Lung (tissue), 12 donors: ENCODE data around the gene CHRNA9. TPM values are rescaled to one million over a fixed set of nuclear protein-coding genes. Genes with fewer than 3 reads are reported as not detected.

Source experiments
- ATAC-seq: fragments of 200-7000 bp; cut with Tn5 transposase; one replicate; pipeline ENCODE4 v1.9.1; 2020; ENCODE audit warnings: moderate number of reproducible peaks; ENCODE audit not compliant: insufficient read depth, low FRiP score
- DNase-seq, 3 donors: peaks; one replicate each; pipeline ENCODE4 v3.0.0-alpha.2; 2013 to 2017
- H3K27ac ChIP-seq, 2 donors: one replicate each; pipeline ENCODE4 v1.5.1; 2013; ENCODE audit warnings: mild to moderate bottlenecking in 2 of 2, moderate library complexity in 2 of 2, control low read depth in 1 of 2, inconsistent platforms in 1 of 2, low read depth in 1 of 2, low read length in 1 of 2
- H3K27me3 ChIP-seq, 3 donors: one replicate each; pipeline ENCODE4 v1.5.1; 2013; ENCODE audit warnings: low read length in 2 of 3; ENCODE audit not compliant: control insufficient read depth in 3 of 3, insufficient read depth in 3 of 3
- H3K36me3 ChIP-seq, 4 donors: one replicate each; pipeline ENCODE4 v1.5.1; 2013; ENCODE audit warnings: low read length in 4 of 4, mild to moderate bottlenecking in 1 of 4, moderate library complexity in 1 of 4; ENCODE audit not compliant: control insufficient read depth in 4 of 4, insufficient read depth in 4 of 4
- H3K4me1 ChIP-seq, 5 donors: one replicate each; pipeline ENCODE4 v1.5.1; 2013; ENCODE audit warnings: low read length in 5 of 5, mild to moderate bottlenecking in 2 of 5, moderate library complexity in 1 of 5; ENCODE audit not compliant: control insufficient read depth in 5 of 5, insufficient read depth in 5 of 5
- H3K4me3 ChIP-seq: one replicate; pipeline ENCODE4 v1.5.1; 2013; ENCODE audit warnings: mild to moderate bottlenecking, control low read depth, moderate library complexity
- H3K9ac ChIP-seq, 2 donors: one replicate each; pipeline ENCODE4 v1.5.1; 2013; ENCODE audit warnings: low read length in 2 of 2, control low read depth in 1 of 2; ENCODE audit not compliant: insufficient read depth in 1 of 2
- H3K9me3 ChIP-seq, 4 donors: one replicate each; pipeline ENCODE4 v1.5.1; 2013; ENCODE audit warnings: low read length in 3 of 4, mild to moderate bottlenecking in 1 of 4, moderate library complexity in 1 of 4; ENCODE audit not compliant: control insufficient read depth in 4 of 4, insufficient read depth in 3 of 4
- WGBS, 2 donors: extraction: QIAGEN DNeasy Blood & Tissue Kit; methylation state at CpG; one replicate each; pipeline ENCODE4 v1.1.7; 2013; 5-methylcytosine and 5-hydroxymethylcytosine counted together
- polyA plus RNA-seq, 2 donors: library from polyadenylated mRNA; stranded (reverse); fragments of 200-250 nt; gene quantifications; one replicate each; pipeline ENCODE4 v1.2.1, GENCODE V29; 2013
- total RNA-seq, 2 donors: library from RNA; depleted of rRNA in 1 of 2; stranded (reverse); fragments of >200 nt in 1 of 2; gene quantifications; one replicate each; pipeline ENCODE4 v1.2.1, GENCODE V29; 2014 to 2021
- TF ChIP-seq, protein P1 (sequence below): IDR thresholded peaks from 2 replicates; pipeline ENCODE4 v1.5.1; 2012; ENCODE audit warnings: mild to moderate bottlenecking; ENCODE audit errors: control extremely low read depth, extremely low read depth
- donor health status: control.
- donor health status: control.
- donor health status: Bipolar disorder and iron deficiency.
- donor health status: healthy.
- donor health status: DM: yes; HTN: yes; CAD: no.

Gene CHRNA9
- total and polyA plus RNA-seq, 4 donors: 0.09 TPM; not detected in 3

DNA sequence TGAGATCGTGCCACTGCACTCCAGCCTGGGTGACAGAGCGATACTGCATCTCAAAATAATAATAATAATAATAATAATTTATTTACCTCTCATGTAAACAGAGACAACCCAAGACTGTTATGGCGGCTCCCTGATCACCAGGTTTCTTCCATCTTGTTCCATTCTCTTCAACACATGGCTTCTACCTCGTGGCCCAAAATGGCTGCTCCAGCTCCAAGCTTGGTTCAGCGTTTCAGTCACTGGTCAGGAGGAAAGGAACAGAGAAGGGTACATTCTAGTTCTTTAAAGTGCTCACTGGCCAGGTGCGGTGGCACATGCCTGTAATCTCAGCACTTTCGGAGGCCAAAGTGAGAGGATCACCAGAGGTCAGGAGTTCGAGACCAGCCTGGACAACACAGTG lies 24.9 kb upstream of the CHRNA9 start:
- H3K27me3 ChIP-seq: no peaks in the 10 kb centered on the region
- ATAC-seq (no peak), DNase-seq (no peak)
- H3K9ac ChIP-seq: no peak overlapping the region
- no peak overlapping the region for H3K4me3 ChIP-seq
- no peak overlapping the region for H3K27ac ChIP-seq
- no peaks in the 10 kb centered on the region for H3K9me3 ChIP-seq
- 97 to 98% methylated on average over 8 of the region's 8 CpGs for WGBS, 2 donors
- H3K4me1 ChIP-seq: peaks cover 0 to 6% (median 4%) of the 10 kb centered on the region in 5 donors
- TF ChIP-seq, protein P1, sequence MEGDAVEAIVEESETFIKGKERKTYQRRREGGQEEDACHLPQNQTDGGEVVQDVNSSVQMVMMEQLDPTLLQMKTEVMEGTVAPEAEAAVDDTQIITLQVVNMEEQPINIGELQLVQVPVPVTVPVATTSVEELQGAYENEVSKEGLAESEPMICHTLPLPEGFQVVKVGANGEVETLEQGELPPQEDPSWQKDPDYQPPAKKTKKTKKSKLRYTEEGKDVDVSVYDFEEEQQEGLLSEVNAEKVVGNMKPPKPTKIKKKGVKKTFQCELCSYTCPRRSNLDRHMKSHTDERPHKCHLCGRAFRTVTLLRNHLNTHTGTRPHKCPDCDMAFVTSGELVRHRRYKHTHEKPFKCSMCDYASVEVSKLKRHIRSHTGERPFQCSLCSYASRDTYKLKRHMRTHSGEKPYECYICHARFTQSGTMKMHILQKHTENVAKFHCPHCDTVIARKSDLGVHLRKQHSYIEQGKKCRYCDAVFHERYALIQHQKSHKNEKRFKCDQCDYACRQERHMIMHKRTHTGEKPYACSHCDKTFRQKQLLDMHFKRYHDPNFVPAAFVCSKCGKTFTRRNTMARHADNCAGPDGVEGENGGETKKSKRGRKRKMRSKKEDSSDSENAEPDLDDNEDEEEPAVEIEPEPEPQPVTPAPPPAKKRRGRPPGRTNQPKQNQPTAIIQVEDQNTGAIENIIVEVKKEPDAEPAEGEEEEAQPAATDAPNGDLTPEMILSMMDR: no peak
- H3K36me3 ChIP-seq: no peaks in the 10 kb centered on the region

DNA sequence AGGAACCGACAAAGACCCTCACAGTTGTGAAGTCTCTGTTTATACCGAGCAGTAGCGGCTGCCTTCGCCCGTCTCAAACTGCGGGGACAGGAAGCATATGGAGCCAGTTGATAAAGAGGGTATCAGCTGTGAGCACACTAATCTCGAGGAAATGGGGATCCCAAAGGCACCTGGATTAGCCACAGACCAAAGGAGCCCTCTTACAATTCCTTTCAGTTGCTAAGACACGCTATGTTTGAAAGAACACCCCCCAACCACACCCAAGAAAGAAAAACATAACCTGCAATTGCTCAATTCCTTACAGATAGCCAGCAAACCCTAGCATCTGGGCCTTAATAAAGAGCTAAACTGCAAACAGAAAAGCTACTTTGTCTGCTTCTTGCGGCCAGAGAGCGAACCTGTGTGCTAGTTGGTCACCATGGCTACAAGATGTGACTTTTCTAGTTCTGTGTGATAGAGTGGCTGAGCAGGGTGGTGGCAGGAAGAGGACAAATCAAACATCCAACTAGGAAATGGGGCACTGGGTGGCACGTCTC lies 23.3 kb upstream of the CHRNA9 start:
- Histone ChIP-seq H3K27me3 (no peaks in the 10 kb centered on the region), H3K27ac (peak overlapping the region in 1 of 2 donors; percentile 72), H3K4me3 (no peak overlapping the region), H3K9ac (no peak overlapping the region), H3K36me3 (no peaks in the 10 kb centered on the region), H3K9me3 (no peaks in the 10 kb centered on the region), H3K4me1 (peaks cover 2 to 11% (median 5%) of the 10 kb centered on the region in 5 donors)
- no peak for ATAC-seq
- TF ChIP-seq, protein P1: no peak
- DNase-seq: peak; percentile 34 to 72 (median 57)
- WGBS, 2 donors: 7 to 20% methylated on average over 11 of the region's 11 CpGs

- H3K9me3 ChIP-seq: no peaks in the 10 kb centered on the region
- H3K27ac ChIP-seq: no peak overlapping the region
- no peak overlapping the region for H3K4me3 ChIP-seq
- DNase-seq: no peak
- no peak for ATAC-seq
- no peak overlapping the region for H3K9ac ChIP-seq
- no peaks in the 10 kb centered on the region for H3K27me3 ChIP-seq
- peaks cover 0 to 10% (median 5%) of the 10 kb centered on the region in 5 donors for H3K4me1 ChIP-seq
- TF ChIP-seq, protein P1: no peak
- WGBS, 2 donors: 72 to 89% methylated on average over 5 of the region's 5 CpGs
- H3K36me3 ChIP-seq: no peaks in the 10 kb centered on the region
Observed at GRCh38 chr4:40314951-40315350, 20.2 kb upstream of the CHRNA9 start.

DNA sequence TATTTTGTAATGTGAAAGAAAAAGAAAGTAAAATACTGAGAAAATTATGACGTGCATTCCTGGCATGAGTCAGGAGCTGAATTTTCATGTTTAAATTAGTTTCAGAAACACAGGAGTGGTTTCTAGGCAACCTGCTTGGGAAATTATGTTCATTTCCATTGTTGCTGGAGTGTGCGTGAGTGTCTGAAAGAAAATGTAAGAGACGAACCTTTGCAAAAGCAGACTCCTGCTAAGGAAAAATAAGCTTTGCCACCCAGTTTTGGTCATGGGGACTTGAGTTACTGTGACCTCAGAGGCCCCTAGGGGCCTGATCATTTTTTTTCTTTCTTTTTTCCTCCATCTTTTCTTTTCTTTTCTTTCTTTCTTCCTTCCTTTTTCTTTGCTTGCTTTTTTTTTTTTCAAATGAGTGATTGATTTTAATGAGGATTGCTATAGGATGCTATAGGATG lies 18.8 kb upstream of the CHRNA9 start:
- DNase-seq: peak; percentile 48 to 88 (median 85)
- TF ChIP-seq, protein P1: no peak
- Histone ChIP-seq H3K27ac (no peak overlapping the region), H3K36me3 (no peaks in the 10 kb centered on the region), H3K27me3 (no peaks in the 10 kb centered on the region), H3K9me3 (no peaks in the 10 kb centered on the region), H3K4me1 (peaks cover 0 to 10% (median 5%) of the 10 kb centered on the region in 5 donors), H3K4me3 (no peak overlapping the region), H3K9ac (peak overlapping the region; percentile 14 to 91)
- peak; percentile 42 for ATAC-seq
- 6 to 10% methylated on average over 3 of the region's 3 CpGs for WGBS, 2 donors
